HG02798 (cell line): Measurements from ENCODE around the gene NUFIP2.
A peak's percentile ranks its signal among the peaks of the same experiment; 100 is the strongest.
"Not testable (repeated sequence)": the region's sequence is repeated elsewhere in the genome, so short reads cannot be mapped to it uniquely, and the experiment has no call there.

Experiments
- ATAC-seq: cut with Tn5 transposase; IDR thresholded peaks from one replicate; pipeline ENCODE4 v1.9.1; 2021; ENCODE audit warnings: mild to moderate bottlenecking; ENCODE audit not compliant: unreplicated experiment, poor library complexity

The NUFIP2 gene

GRCh38 chr17:29293890-29294579 lies at the start of gene NUFIP2:
Gene NUFIP2, minus strand, starts transcription at chr17:29294148. Its CDS starts 89 bp downstream, at chr17:29294059.
- ATAC-seq = peak; percentile 85

- ATAC-seq = no peak
Measured at GRCh38 chr17:29342158-29342765, 48.3 kb upstream of the NUFIP2 start.

GRCh38 chr17:29341726-29342125 lies 47.8 kb upstream of the NUFIP2 start:
- ATAC-seq = no peak

DNA sequence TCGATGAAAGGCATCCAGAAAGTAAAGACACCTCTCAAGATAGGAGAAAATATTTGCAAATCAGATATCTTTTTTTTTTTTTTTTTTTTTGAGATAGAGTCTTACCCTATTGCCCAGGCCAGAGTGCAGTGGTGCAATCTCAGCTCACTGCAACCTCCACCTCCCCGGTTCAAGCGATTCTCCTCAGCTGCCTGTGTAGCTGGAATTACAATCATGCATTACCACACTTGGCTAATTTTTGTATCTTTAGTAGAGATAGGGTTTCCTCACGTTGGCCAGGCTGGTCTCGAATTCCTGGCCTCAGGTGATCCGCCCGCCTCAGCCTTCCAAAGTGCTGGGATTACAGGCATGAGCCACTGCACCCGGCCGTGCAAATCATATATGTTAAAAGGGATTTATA lies 45.1 kb upstream of the NUFIP2 start:
- ATAC-seq = not testable (repeated sequence)

DNA sequence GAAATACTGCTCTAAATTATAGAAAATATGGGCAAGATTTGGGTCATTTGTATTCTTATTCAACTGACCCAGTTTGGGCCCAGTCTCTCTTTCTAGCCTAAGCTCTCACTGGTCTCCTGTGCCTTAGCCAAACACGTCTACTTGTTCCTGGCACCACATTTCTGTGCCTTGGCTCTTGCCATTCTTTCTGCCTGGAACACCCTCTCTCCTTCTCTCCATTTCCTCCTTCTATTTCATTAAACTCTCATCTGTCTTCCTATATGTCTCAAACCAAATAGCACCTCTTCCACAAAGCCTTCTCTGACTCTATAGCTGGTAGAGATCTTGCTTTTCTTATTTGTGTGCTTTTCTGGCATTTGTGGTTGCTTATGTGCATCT lies 37.7 kb upstream of the NUFIP2 start:
- no peak for ATAC-seq

- ATAC-seq = no peak
Measured at GRCh38 chr17:29331075-29331707, 37.2 kb upstream of the NUFIP2 start.

GRCh38 chr17:29327412-29327811 lies 33.5 kb upstream of the NUFIP2 start:
- no peak for ATAC-seq

DNA sequence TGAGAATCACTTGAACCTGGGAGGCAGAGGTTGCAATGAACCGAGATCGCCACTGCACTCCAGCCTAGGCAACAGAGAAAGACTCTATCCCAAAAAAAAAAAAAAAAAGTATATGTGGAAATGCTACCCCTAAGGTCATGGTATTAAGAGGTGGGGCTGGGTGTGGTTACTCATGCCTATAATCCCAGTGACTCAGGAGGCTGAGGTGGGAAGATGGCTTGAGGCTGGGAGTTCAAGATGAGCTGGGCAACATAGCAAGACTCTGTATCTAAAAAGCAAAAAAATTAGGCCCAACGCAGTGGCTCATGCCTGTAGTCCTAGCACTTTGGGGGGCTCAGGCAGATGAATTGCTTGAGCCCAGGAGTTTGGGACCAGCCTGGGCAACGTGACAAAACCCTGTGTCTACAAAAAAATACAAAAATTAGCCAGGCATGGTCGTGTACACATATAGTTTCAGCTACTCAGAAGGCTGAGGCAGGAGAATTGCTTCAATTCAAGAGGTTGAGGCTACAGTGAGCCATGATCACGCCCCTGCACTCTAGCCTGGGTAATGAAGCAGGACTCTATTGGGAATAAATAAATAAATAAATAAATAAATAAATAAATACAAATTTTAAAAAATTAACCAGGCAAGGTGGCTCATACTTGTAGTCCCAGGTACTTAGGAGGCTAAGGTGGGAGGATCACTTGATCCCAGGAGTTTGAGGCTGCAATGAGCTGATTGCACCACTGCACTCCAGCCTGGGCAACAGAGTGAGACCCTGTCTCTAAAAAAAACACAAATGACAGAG lies 32.3 kb upstream of the NUFIP2 start:
- no peak for ATAC-seq

GRCh38 chr17:29322363-29322762 lies 28.4 kb upstream of the NUFIP2 start:
- no peak for ATAC-seq

- no peak for ATAC-seq
Measured at GRCh38 chr17:29303386-29303785, 9.4 kb upstream of the NUFIP2 start.

DNA sequence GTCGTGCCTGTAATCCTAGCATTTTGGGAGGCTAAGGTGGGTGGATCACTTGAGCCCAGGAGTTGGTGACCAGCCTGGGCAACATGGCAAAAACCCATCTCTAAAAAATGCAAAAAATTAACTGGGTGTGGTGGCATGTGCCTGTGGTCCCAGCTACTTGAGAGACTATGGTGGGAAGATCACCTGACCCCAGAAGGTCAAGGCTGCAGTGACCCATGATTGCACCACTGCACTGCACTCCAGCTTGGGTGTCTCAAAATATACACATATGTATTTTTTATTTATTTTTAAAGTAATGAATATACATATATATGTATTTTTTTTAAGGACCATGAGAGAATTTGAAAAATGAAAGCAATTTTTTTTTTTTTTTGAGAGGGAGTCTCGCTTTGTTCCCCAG lies 5.1 kb upstream of the NUFIP2 start:
- ATAC-seq = no peak

DNA sequence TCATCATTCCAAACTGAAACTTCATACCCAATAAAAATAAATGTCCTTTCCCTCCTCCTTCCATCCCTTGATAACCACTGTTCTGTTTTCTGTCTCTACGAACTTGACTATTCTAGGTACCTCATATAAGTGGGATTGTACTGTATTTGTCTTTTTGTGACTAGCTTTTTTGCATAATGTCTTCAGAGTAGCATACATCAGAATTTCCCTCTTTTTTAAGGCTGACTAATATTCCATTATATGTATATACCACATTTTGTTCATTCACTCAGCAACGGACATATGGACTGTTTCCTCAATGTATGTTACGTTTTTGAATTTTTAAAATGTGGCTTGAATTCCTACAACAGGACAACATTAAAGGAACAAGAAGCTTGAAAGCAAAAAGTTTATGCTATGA lies 1.5 kb upstream of the NUFIP2 start:
- ATAC-seq = no peak

DNA sequence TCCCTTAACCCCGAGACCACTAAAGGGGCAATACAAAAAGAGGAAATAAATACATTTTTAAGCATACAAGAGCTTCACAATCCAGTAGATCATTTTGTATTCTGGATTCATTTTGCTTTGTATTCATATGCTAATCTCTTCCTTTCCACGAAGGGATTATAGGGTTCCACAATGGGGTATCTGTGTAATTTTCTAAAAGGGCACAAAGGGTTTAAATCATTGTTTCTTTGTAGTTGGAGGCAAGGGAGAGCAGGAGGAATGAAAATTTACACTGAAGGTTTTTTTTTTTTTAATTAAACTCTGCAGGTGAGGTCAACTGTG lies 592 bp upstream of the NUFIP2 start:
- ATAC-seq = no peak

GRCh38 chr17:29292992-29293889 lies 707 bp downstream of the NUFIP2 start:
- peak; percentile 12 for ATAC-seq

GRCh38 chr17:29292071-29292991 lies 1.6 kb downstream of the NUFIP2 start:
- ATAC-seq = no peak

DNA sequence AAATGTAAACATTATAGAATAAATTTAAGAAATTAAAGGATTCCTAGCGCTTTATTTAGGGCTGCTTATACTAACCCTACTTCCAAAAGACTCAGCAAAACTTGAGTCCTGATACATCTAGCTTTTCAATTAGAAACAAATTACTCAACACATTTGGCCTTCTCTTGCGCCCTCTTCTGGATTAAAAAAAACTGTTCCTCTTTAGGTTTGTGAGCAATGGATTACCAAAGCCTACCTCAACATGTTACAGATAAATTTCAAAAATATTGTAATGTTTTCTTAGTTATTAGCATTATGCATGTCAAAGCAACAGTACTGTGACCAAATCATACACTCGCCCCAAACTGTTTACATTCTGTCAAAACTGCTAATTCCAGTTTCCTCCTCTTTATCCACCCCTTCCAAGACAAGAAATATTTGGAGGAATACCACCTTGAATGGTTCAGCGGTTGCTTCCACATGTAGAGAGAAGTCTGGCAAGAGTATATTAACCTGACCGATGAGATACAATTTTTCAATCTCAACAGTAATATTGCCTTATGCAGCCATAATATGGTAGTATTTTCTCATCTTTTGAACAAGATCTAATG lies 2.7 kb downstream of the NUFIP2 start:
- ATAC-seq = no peak

DNA sequence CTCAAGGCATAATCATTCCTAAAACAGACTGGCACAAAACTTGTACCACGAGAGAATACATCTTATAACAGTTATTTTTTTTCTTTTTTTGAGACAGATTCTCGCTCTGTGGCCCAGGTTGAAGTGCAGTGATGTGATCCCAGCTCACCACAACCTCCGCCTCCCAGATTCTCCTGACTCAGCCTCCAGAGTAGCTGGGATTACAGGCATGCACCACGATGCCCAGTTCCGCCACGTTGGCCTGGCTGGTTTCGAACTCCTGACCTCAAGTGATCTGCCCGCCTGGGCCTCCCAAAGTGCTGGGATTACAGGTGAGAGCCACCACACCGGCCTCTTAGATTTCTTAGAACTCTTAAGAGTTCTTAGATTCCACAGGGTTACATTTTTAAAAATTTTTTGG lies 4.1 kb downstream of the NUFIP2 start:
- no peak for ATAC-seq

- no peak for ATAC-seq
Measured at GRCh38 chr17:29283961-29284360, 10.0 kb downstream of the NUFIP2 start.

DNA sequence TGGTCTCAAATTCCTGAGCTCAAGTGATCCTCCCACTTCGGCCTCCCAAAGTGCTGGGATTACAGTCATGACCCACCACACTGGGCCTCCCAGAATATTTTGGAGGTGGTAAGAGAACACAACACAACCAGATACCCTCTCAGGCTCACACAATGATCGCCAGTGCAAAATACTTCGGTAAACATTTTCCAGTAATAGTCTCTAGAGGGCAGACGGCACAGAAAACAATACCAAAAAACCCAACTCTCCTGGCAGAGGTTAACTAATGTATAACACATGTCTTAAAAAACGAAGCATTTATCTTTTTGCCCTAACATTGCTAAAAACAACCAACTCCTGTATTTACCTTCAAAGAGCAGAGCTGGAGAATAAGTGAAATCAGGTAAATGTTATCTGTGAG lies 10.5 kb downstream of the NUFIP2 start:
- ATAC-seq = no peak
